HG02798 (cell line): ENCODE measurements around the gene RAB25.
"Not testable (repeated sequence)": the region's sequence is repeated elsewhere in the genome, so short reads cannot be mapped to it uniquely, and the experiment has no call there.

Experiments
- ATAC-seq: cut with Tn5 transposase; IDR thresholded peaks from one replicate; pipeline ENCODE4 v1.9.1; 2021; ENCODE audit warnings: mild to moderate bottlenecking; ENCODE audit not compliant: unreplicated experiment, poor library complexity

Gene RAB25

GRCh38 chr1:156060937-156061636 is at the start of gene RAB25:
Gene RAB25, plus strand, starts transcription at chr1:156061160. Its CDS starts 241 bp downstream, at chr1:156061401.
- no peak for ATAC-seq

- peak; percentile 68 for ATAC-seq
Observed at GRCh38 chr1:156012051-156012817, 48.7 kb upstream of the RAB25 start.

GRCh38 chr1:156014829-156015228 is 46.1 kb upstream of the RAB25 start:
- ATAC-seq, result no peak

GRCh38 chr1:156019946-156020292 is 41.0 kb upstream of the RAB25 start:
- ATAC-seq, result no peak

GRCh38 chr1:156020293-156021092 is 40.5 kb upstream of the RAB25 start, which contains the start of gene SSR2:
Gene SSR2, minus strand, starts transcription at chr1:156020951. Its CDS starts 784 bp downstream, at chr1:156020167.
- ATAC-seq, result peak; percentile 99

GRCh38 chr1:156021093-156021428 is 39.9 kb upstream of the RAB25 start:
- ATAC-seq, result no peak

GRCh38 chr1:156021954-156022353 is 39.0 kb upstream of the RAB25 start:
- ATAC-seq, result no peak

- ATAC-seq, result no peak
Observed at GRCh38 chr1:156024801-156025200, 36.2 kb upstream of the RAB25 start.

GRCh38 chr1:156025876-156026275 is 35.1 kb upstream of the RAB25 start:
- ATAC-seq, result no peak

- no peak for ATAC-seq
Observed at GRCh38 chr1:156026588-156026987, 34.4 kb upstream of the RAB25 start.

- ATAC-seq, result no peak
Observed at GRCh38 chr1:156033011-156033410, 27.9 kb upstream of the RAB25 start.

- ATAC-seq, result not testable (repeated sequence)
Observed at GRCh38 chr1:156034991-156035390, 26.0 kb upstream of the RAB25 start.

GRCh38 chr1:156042828-156043227 is 18.1 kb upstream of the RAB25 start:
- no peak for ATAC-seq

- ATAC-seq, result no peak
Observed at GRCh38 chr1:156045076-156045475, 15.9 kb upstream of the RAB25 start.

- no peak for ATAC-seq
Observed at GRCh38 chr1:156048663-156049258, 12.2 kb upstream of the RAB25 start.

- ATAC-seq, result no peak
Observed at GRCh38 chr1:156050376-156050775, 10.6 kb upstream of the RAB25 start.

- ATAC-seq, result no peak
Observed at GRCh38 chr1:156051011-156051725, 9.8 kb upstream of the RAB25 start.

GRCh38 chr1:156052862-156053767 is 7.8 kb upstream of the RAB25 start:
- ATAC-seq, result no peak
